Hematopoietic multipotent progenitor cell treated with erythropoietin and hydrocortisone succinate and interleukin-3 and kit ligand, for 17 days (in vitro differentiated cells): ENCODE results near the gene OR6C65.

Experiments used
- DNase-seq: peaks from one replicate; pipeline ENCODE4 v3.0.0-alpha.2; 2015; ENCODE audit warnings: low spot score

OR6C65 gene

GRCh38 chr12:55446326-55446725 lies 46.0 kb downstream of the OR6C65 start:
- no peak for DNase-seq

GRCh38 chr12:55448825-55449224 lies 48.5 kb downstream of the OR6C65 start:
- DNase-seq: no peak
